ENCODE results near the gene CUZD1. TPM values are rescaled to one million over a fixed set of nuclear protein-coding genes. Genes with fewer than 3 reads are reported as not detected.

The CUZD1 gene
- total RNA-seq, 1 donor from 2014 or later: 2.4 TPM

- H3K4me1 Mint-ChIP-seq (ENCODE audit: low read depth, unreplicated experiment): no peaks in the 10 kb centered on the region
- H3K9me3 Mint-ChIP-seq (ENCODE audit: unreplicated experiment): peaks cover 3% of the 10 kb centered on the region
- TF ChIP-seq, protein P1, sequence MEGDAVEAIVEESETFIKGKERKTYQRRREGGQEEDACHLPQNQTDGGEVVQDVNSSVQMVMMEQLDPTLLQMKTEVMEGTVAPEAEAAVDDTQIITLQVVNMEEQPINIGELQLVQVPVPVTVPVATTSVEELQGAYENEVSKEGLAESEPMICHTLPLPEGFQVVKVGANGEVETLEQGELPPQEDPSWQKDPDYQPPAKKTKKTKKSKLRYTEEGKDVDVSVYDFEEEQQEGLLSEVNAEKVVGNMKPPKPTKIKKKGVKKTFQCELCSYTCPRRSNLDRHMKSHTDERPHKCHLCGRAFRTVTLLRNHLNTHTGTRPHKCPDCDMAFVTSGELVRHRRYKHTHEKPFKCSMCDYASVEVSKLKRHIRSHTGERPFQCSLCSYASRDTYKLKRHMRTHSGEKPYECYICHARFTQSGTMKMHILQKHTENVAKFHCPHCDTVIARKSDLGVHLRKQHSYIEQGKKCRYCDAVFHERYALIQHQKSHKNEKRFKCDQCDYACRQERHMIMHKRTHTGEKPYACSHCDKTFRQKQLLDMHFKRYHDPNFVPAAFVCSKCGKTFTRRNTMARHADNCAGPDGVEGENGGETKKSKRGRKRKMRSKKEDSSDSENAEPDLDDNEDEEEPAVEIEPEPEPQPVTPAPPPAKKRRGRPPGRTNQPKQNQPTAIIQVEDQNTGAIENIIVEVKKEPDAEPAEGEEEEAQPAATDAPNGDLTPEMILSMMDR (IDR thresholded peaks at IDR 0.05; ENCODE audit: partially characterized antibody, unreplicated experiment): no peak
- H3K27me3 Mint-ChIP-seq (ENCODE audit: unreplicated experiment): peaks cover 1% of the 10 kb centered on the region
- no peaks in the 10 kb centered on the region for H3K36me3 Mint-ChIP-seq (ENCODE audit: unreplicated experiment)
- no peak overlapping the region for H3K4me3 Mint-ChIP-seq (ENCODE audit: unreplicated experiment)
- H3K27ac Mint-ChIP-seq (ENCODE audit: unreplicated experiment): no peak overlapping the region
- no peak for DNase-seq
Observed at GRCh38 chr10:122815458-122815857, 30.2 kb downstream of the CUZD1 start.

DNA sequence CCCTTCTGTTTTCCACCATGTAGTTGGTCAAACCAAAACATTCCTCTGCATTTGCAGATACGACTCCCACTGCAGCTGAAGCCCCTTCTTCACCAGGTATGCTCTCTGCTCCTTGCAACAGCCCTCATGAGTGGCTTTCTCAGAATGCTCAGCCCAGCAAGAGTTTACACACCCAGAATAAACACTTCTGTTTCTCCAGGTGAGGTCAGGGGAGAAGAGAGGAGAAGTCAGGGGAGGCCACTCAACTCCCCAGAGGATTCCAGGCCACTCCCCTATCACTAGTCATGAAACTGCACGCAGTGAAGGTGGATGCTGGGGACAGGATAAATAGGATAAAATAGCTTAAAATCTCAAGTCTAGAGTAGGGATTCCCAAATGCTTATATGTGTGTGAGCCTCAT, 31.2 kb downstream of the CUZD1 start:
- Mint-ChIP-seq H3K27ac (ENCODE audit: unreplicated experiment) (no peak overlapping the region), H3K9me3 (ENCODE audit: unreplicated experiment) (peaks cover 3% of the 10 kb centered on the region), H3K36me3 (ENCODE audit: unreplicated experiment) (no peaks in the 10 kb centered on the region), H3K4me3 (ENCODE audit: unreplicated experiment) (no peak overlapping the region), H3K27me3 (ENCODE audit: unreplicated experiment) (no peaks in the 10 kb centered on the region), H3K4me1 (ENCODE audit: low read depth, unreplicated experiment) (no peaks in the 10 kb centered on the region)
- TF ChIP-seq, protein P1 (IDR thresholded peaks at IDR 0.05; ENCODE audit: partially characterized antibody, unreplicated experiment): no peak
- DNase-seq: no peak

GRCh38 chr10:122812751-122813150, 32.9 kb downstream of the CUZD1 start:
- H3K27me3 Mint-ChIP-seq (ENCODE audit: unreplicated experiment): no peaks in the 10 kb centered on the region
- peaks cover 3% of the 10 kb centered on the region for H3K9me3 Mint-ChIP-seq (ENCODE audit: unreplicated experiment)
- no peak overlapping the region for H3K4me3 Mint-ChIP-seq (ENCODE audit: unreplicated experiment)
- DNase-seq: no peak
- no peaks in the 10 kb centered on the region for H3K36me3 Mint-ChIP-seq (ENCODE audit: unreplicated experiment)
- TF ChIP-seq, protein P1 (IDR thresholded peaks at IDR 0.05; ENCODE audit: partially characterized antibody, unreplicated experiment): no peak
- H3K4me1 Mint-ChIP-seq (ENCODE audit: low read depth, unreplicated experiment): no peaks in the 10 kb centered on the region
- H3K27ac Mint-ChIP-seq (ENCODE audit: unreplicated experiment): no peak overlapping the region

- no peaks in the 10 kb centered on the region for H3K9me3 Mint-ChIP-seq (ENCODE audit: unreplicated experiment)
- TF ChIP-seq, protein P1 (IDR thresholded peaks at IDR 0.05; ENCODE audit: partially characterized antibody, unreplicated experiment): no peak
- no peaks in the 10 kb centered on the region for H3K27me3 Mint-ChIP-seq (ENCODE audit: unreplicated experiment)
- DNase-seq: no peak
- no peaks in the 10 kb centered on the region for H3K36me3 Mint-ChIP-seq (ENCODE audit: unreplicated experiment)
- H3K4me3 Mint-ChIP-seq (ENCODE audit: unreplicated experiment): no peak overlapping the region
- H3K4me1 Mint-ChIP-seq (ENCODE audit: low read depth, unreplicated experiment): no peaks in the 10 kb centered on the region
- no peak overlapping the region for H3K27ac Mint-ChIP-seq (ENCODE audit: unreplicated experiment)
Observed at GRCh38 chr10:122802282-122802681, 43.4 kb downstream of the CUZD1 start.

DNA sequence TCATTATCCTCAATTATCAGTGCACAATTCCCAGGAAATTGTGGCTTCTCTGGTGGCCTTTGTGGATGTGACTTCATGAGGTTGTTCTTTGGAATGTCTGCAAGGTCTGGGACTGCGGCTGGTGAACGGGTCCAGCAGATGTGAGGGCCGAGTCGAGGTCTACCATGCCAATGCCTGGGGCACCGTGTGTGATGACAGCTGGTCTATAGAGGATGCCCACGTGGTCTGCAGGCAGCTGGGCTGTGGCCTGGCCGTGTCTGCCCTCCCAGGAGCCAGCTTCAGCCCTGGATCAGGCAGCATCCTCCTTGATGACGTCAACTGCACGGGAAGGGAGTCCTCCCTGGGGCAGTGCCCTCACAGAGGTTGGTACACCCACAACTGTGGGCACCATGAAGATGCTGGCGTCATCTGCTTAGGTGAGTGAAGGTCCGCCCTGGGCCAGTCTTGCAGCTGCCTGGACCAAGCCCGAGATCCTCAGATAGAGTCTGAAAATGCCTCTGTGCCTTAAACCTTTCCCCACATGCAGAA, 46.9 kb downstream of the CUZD1 start:
- peaks cover 3% of the 10 kb centered on the region for H3K4me1 Mint-ChIP-seq (ENCODE audit: low read depth, unreplicated experiment)
- DNase-seq: no peak
- H3K4me3 Mint-ChIP-seq (ENCODE audit: unreplicated experiment): no peak overlapping the region
- no peak overlapping the region for H3K27ac Mint-ChIP-seq (ENCODE audit: unreplicated experiment)
- TF ChIP-seq, protein P1 (IDR thresholded peaks at IDR 0.05; ENCODE audit: partially characterized antibody, unreplicated experiment): no peak
- no peaks in the 10 kb centered on the region for H3K27me3 Mint-ChIP-seq (ENCODE audit: unreplicated experiment)
- no peaks in the 10 kb centered on the region for H3K9me3 Mint-ChIP-seq (ENCODE audit: unreplicated experiment)
- no peaks in the 10 kb centered on the region for H3K36me3 Mint-ChIP-seq (ENCODE audit: unreplicated experiment)
